IMR-90 (cell line): ENCODE data around the gene GTF2H1. TPM values are rescaled to one million over a fixed set of nuclear protein-coding genes. Genes with fewer than 3 reads are reported as not detected.
A peak's percentile ranks its signal among the peaks of the same experiment; 100 is the strongest.

Experiments
- ATAC-seq: fragments of 200-7000 bp; cut with Tn5 transposase; 2 replicates; pipeline ENCODE4 v1.9.1; 2020; ENCODE audit warnings: low read depth, mild to moderate bottlenecking, moderate library complexity
- BruUV-seq: library from RNA; stranded (reverse); fragments of 400-500 nt; replicated peaks from 2 replicates; lab custom pipeline; 2021; lab: Mats Ljungman, UMichigan
- CTCF ChIA-PET: fragments of 300-600 bp; formaldehyde crosslinking; extraction: SDS; loops from one replicate; lab custom pipeline; 2021; ENCODE audit warnings: antibody characterized with exemption; lab: Yijun Ruan, JAX
- POLR2A ChIA-PET: fragments of 300-600 bp; sonication (Branson Sonifier 250); formaldehyde crosslinking; loops from one replicate; lab custom pipeline; 2022; ENCODE audit warnings: antibody characterized with exemption; ENCODE audit not compliant: unreplicated experiment; lab: Charles Lee
- DNase-seq: peaks from one replicate; pipeline ENCODE4 v3.0.0; 2013
- H2AFZ ChIP-seq: replicated peaks from 2 replicates; pipeline ENCODE3; 2013; ENCODE audit warnings: low read length, mild to moderate bottlenecking; ENCODE audit not compliant: poor library complexity
- H2AK5ac ChIP-seq: 2 replicates; pipeline ENCODE4 v1.6.1; 2013; ENCODE audit warnings: low read depth, low read length, inconsistent platforms
- H2AK9ac ChIP-seq: replicated peaks from 2 replicates; pipeline ENCODE3; 2013; ENCODE audit warnings: mild to moderate bottlenecking, low read depth, low read length, moderate library complexity; ENCODE audit not compliant: poor library complexity
- H2BK120ac ChIP-seq: 2 replicates; pipeline ENCODE4 v1.6.1; 2013; ENCODE audit warnings: low read depth, low read length, inconsistent platforms
- H2BK15ac ChIP-seq: 3 replicates; pipeline ENCODE4 v1.6.1; 2013; ENCODE audit warnings: low read depth, low read length, inconsistent platforms
- H2BK20ac ChIP-seq: 2 replicates; pipeline ENCODE4 v1.6.1; 2013; ENCODE audit warnings: low read depth, mild to moderate bottlenecking, inconsistent platforms, low read length, moderate library complexity
- H2BK5ac ChIP-seq: 2 replicates; pipeline ENCODE4 v1.6.1; 2013; ENCODE audit warnings: mild to moderate bottlenecking, low read depth, low read length, inconsistent platforms; ENCODE audit not compliant: poor library complexity, severe bottlenecking
- H3K14ac ChIP-seq: replicated peaks from 2 replicates; pipeline ENCODE4 v1.6.1; 2013; ENCODE audit warnings: low read depth, low read length, inconsistent platforms
- H3K18ac ChIP-seq: 2 replicates; pipeline ENCODE4 v1.6.1; 2013; ENCODE audit warnings: low read depth, low read length, control low read depth
- H3K23ac ChIP-seq: 2 replicates; pipeline ENCODE4 v1.6.1; 2013; ENCODE audit warnings: low read depth, low read length, inconsistent platforms
- H3K27ac ChIP-seq: 2 replicates; pipeline ENCODE4 v1.5.1; 2013; ENCODE audit warnings: mild to moderate bottlenecking, control low read depth, low read length; ENCODE audit not compliant: insufficient read depth
- H3K27me3 ChIP-seq: 2 replicates; pipeline ENCODE4 v1.6.1; 2013; ENCODE audit warnings: low read length; ENCODE audit not compliant: control insufficient read depth, insufficient read depth
- H3K36me3 ChIP-seq: 2 replicates; pipeline ENCODE4 v1.6.1; 2013; ENCODE audit warnings: low read length, mixed read lengths; ENCODE audit not compliant: control insufficient read depth, insufficient read depth
- H3K4ac ChIP-seq: 2 replicates; pipeline ENCODE4 v1.6.1; 2013; ENCODE audit warnings: low read depth, low read length, inconsistent platforms
- H3K4me1 ChIP-seq: 2 replicates; pipeline ENCODE4 v1.6.1; 2013; ENCODE audit warnings: low read length, mixed read lengths; ENCODE audit not compliant: control insufficient read depth, insufficient read depth
- H3K4me2 ChIP-seq: 2 replicates; pipeline ENCODE4 v1.6.1; 2013; ENCODE audit warnings: low read depth, mild to moderate bottlenecking, control low read depth, low read length, moderate library complexity
- H3K4me3 ChIP-seq: 2 replicates; pipeline ENCODE4 v1.5.1; 2013; ENCODE audit warnings: low read depth, mild to moderate bottlenecking, control low read depth, low read length, moderate library complexity; ENCODE audit not compliant: insufficient read depth
- H3K56ac ChIP-seq: 2 replicates; pipeline ENCODE4 v1.6.1; 2013; ENCODE audit warnings: low read length, inconsistent platforms; ENCODE audit not compliant: insufficient read depth; ENCODE audit errors: extremely low read depth
- H3K79me1 ChIP-seq, 2 experiments: 2 replicates each; pipeline ENCODE4 v1.6.1; 2013; ENCODE audit warnings: low read length in 2 of 2, inconsistent platforms in 1 of 2, low read depth in 1 of 2
- H3K9ac ChIP-seq: 2 replicates; pipeline ENCODE4 v1.6.1; 2013; ENCODE audit warnings: low read depth, low read length, control low read depth
- H3K9me1 ChIP-seq: 2 replicates; pipeline ENCODE4 v1.6.1; 2013; ENCODE audit warnings: low read length, inconsistent platforms; ENCODE audit not compliant: insufficient read depth
- H3K9me3 ChIP-seq: 2 replicates; pipeline ENCODE4 v1.6.1; 2013; ENCODE audit warnings: low read length; ENCODE audit not compliant: control insufficient read depth, insufficient read depth
- H4K20me1 ChIP-seq: 2 replicates; pipeline ENCODE4 v1.6.1; 2013; ENCODE audit warnings: low read length, inconsistent platforms; ENCODE audit not compliant: insufficient read depth
- H4K5ac ChIP-seq: 2 replicates; pipeline ENCODE4 v1.6.1; 2013; ENCODE audit warnings: mild to moderate bottlenecking, low read depth, low read length, control low read depth
- H4K8ac ChIP-seq, 2 experiments: 2 replicates each; pipeline ENCODE4 v1.6.1; 2013; ENCODE audit warnings: low read depth in 2 of 2, low read length in 2 of 2, control low read depth in 1 of 2, inconsistent platforms in 1 of 2
- H4K91ac ChIP-seq: 2 replicates; pipeline ENCODE4 v1.6.1; 2013; ENCODE audit warnings: low read depth, low read length, inconsistent platforms; ENCODE audit not compliant: insufficient read depth
- BHLHE40 ChIP-seq: fragments of 150-350 bp; IDR thresholded peaks from 2 replicates; pipeline ENCODE4 v1.6.1; 2016; ENCODE audit warnings: mild to moderate bottlenecking, low read depth, low read length
- FOS ChIP-seq: fragments of 150-350 bp; IDR thresholded peaks from 2 replicates; pipeline ENCODE4 v1.6.1; 2016; ENCODE audit warnings: low read depth, low read length
- MAFK ChIP-seq: IDR thresholded peaks from 2 replicates; pipeline ENCODE4 v1.6.1; 2012; ENCODE audit warnings: low read depth, low read length, improper control_type of control experiment
- RAD21 ChIP-seq: IDR thresholded peaks from 2 replicates; pipeline ENCODE4 v1.6.1; 2012; ENCODE audit warnings: low read length, improper control_type of control experiment
- RFX5 ChIP-seq: IDR thresholded peaks from 2 replicates; pipeline ENCODE4 v1.8.0; 2012; ENCODE audit warnings: low read depth, mild to moderate bottlenecking, low read length, moderate library complexity
- WGBS, 2 experiments: methylation state at CpG; one replicate each; pipeline versions ENCODE4 v1.1.5 to v1.1.7; 2013; ENCODE audit warnings: missing lambda C conversion rate in 2 of 2; ENCODE audit not compliant: insufficient read length in 1 of 2; ENCODE audit errors: extremely low coverage in 2 of 2; 5-methylcytosine and 5-hydroxymethylcytosine counted together
- dilution Hi-C: fragments of 300-500 bp; cut with HindIII; formaldehyde crosslinking; loops from one replicate; pipeline ENCODE4 v1.14.3; 2018; ENCODE audit warnings: low sequenced_read_pairs; ENCODE audit not compliant: unreplicated experiment
- in situ Hi-C: fragments of 300-500 bp; cut with MboI; formaldehyde crosslinking; loops from 3 replicates; pipeline ENCODE4 v1.14.3; 2019; ENCODE audit warnings: low sequenced_read_pairs, inconsistent platforms, mixed read lengths
- intact Hi-C: fragments of 100-400 bp; cut with micrococcal nuclease; formaldehyde crosslinking; loops from 2 replicates; pipeline ENCODE4 v1.10.0; 2022
- polyA plus RNA-seq, 3 experiments: library from polyadenylated mRNA; depleted of rRNA; stranded (reverse); fragments of >200 nt; gene quantifications; 2 replicates each; pipeline ENCODE4 v1.2.3, GENCODE V29; 2012; ENCODE audit warnings: low replicate concordance in 1 of 3
- total RNA-seq: library from RNA; depleted of rRNA; stranded (reverse); fragments of >200 nt; gene quantifications from 2 replicates; pipeline ENCODE4 v1.2.3, GENCODE V29; 2012

The GTF2H1 gene
- total and polyA plus RNA-seq, 2 of the 4 experiments (the other 2 are of a cell fraction) = 25.0 to 67.0 TPM

DNA sequence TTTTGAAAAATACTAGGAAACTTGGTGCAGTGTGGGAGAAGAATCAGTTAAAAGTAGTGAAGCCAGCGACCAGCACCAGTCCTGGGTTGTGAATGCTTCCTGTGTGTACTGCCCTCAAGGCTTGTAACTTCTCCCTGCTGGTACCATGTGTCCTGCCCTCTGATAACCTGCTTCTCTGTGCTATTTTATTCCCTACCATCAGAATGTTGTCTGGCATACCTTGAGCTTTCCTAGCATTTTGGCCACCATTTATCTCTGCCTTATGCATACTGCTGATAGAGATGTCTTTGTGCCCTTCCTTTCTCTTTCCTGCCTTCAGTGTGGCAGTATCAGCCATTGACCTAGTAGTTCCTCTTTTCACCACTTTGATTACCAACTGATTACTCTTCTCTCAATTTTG lies 2.0 kb downstream of the GTF2H1 start:
- in situ Hi-C loops (no loop called here), intact Hi-C loops (loop anchor here (10.0 kb wide), 1 partner anchor 590 kb away; the partner anchor contains the start of gene KCNC1), dilution Hi-C loops (no loop called here)
- no peak overlapping the region for H2AFZ ChIP-seq
- no peaks in the 10 kb centered on the region for H3K27me3 ChIP-seq
- no peak overlapping the region for H2BK15ac ChIP-seq
- H2BK20ac ChIP-seq = no peak overlapping the region
- H3K79me1 ChIP-seq = peaks cover 19 to 52% of the 10 kb centered on the region in 2 experiments
- peak overlapping the region; percentile 66 for H3K4me2 ChIP-seq
- H3K9ac ChIP-seq = no peak overlapping the region
- POLR2A ChIA-PET = no interaction called here
- peaks cover 4% of the 10 kb centered on the region; the same call in 1 of the 2 replicates for H4K20me1 ChIP-seq
- no peak overlapping the region for H3K14ac ChIP-seq
- TF ChIP-seq BHLHE40 (no peak), RAD21 (no peak), FOS (no peak), RFX5 (no peak), MAFK (no peak)
- H3K36me3 ChIP-seq = peaks cover 10% of the 10 kb centered on the region
- peaks cover 4% of the 10 kb centered on the region for H3K4me1 ChIP-seq
- no peaks in the 10 kb centered on the region for H3K9me3 ChIP-seq
- no peak overlapping the region for H3K27ac ChIP-seq
- no peak overlapping the region for H3K4ac ChIP-seq
- WGBS, 2 experiments = 100% methylated on average over 1 of the region's 1 CpG; no CpG with 5 or more reads in 1 of the 2 experiments
- peak overlapping the region; percentile 63 for H3K23ac ChIP-seq
- no peak overlapping the region for H4K8ac ChIP-seq
- no peak overlapping the region for H2BK120ac ChIP-seq
- no peak overlapping the region for H4K91ac ChIP-seq
- no peak for DNase-seq
- H2BK5ac ChIP-seq = no peak overlapping the region
- no peak overlapping the region for H3K56ac ChIP-seq
- no peak overlapping the region for H3K18ac ChIP-seq
- H2AK5ac ChIP-seq = no peak overlapping the region
- H2AK9ac ChIP-seq = no peak overlapping the region
- 0 out of 2 replicates have a peak, but pooled peaks cover 4% of the 10 kb centered on the region for H3K9me1 ChIP-seq
- H3K4me3 ChIP-seq = no peak overlapping the region
- H4K5ac ChIP-seq = peak overlapping the region; percentile 8; the same call in 1 of the 2 replicates
- CTCF ChIA-PET = no interaction called here
- no TSS peak for BruUV-seq
- no peak for ATAC-seq
